Loucy (cell line): Measurements from ENCODE around the gene CLSTN2.

Source experiments
- EZH2phosphoT487 ChIP-seq: fragments of 200-600 bp; IDR thresholded peaks from 2 replicates; pipeline ENCODE4 v1.6.1; 2018; ENCODE audit warnings: antibody characterized with exemption, mild to moderate bottlenecking, moderate library complexity, borderline replicate concordance
- TF ChIP-seq, protein P1 (sequence below): fragments of 200-600 bp; sonication (generic); conservative IDR thresholded peaks from 2 replicates; pipeline ENCODE4 v1.5.1; 2014; ENCODE audit warnings: mild to moderate bottlenecking, antibody characterized with exemption, low read length

DNA sequence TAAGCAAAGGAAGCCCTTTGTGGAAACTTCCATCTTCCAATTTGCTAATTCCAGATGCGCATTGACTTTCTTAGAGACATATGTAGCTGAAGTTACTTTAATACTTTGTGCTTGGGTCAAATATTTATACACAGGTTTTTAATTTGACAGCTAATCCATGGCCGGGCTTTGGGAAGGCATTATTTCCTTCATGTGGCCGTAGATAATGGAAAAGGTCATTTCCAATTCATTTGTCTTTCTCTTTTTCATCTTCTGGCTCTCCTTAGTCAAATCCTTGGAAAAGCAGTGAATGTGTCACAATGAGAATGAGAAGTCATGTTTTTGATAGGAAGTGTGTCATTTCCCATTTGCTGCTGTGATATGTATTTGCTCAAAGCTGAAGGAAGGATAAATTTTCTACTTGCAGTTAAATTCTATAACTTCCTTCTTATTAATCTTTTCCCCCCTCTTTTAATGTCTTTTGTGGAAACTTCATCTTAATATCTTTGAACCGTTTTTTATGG lies 323.3 kb downstream of the CLSTN2 start:
- no peak for TF ChIP-seq EZH2phosphoT487
- TF ChIP-seq, protein P1, sequence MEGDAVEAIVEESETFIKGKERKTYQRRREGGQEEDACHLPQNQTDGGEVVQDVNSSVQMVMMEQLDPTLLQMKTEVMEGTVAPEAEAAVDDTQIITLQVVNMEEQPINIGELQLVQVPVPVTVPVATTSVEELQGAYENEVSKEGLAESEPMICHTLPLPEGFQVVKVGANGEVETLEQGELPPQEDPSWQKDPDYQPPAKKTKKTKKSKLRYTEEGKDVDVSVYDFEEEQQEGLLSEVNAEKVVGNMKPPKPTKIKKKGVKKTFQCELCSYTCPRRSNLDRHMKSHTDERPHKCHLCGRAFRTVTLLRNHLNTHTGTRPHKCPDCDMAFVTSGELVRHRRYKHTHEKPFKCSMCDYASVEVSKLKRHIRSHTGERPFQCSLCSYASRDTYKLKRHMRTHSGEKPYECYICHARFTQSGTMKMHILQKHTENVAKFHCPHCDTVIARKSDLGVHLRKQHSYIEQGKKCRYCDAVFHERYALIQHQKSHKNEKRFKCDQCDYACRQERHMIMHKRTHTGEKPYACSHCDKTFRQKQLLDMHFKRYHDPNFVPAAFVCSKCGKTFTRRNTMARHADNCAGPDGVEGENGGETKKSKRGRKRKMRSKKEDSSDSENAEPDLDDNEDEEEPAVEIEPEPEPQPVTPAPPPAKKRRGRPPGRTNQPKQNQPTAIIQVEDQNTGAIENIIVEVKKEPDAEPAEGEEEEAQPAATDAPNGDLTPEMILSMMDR = no peak
